ENCODE measurements around the gene KRTAP23-1.
A peak's percentile ranks its signal among the peaks of the same experiment; 100 is the strongest.

KRTAP23-1 gene, protein sequence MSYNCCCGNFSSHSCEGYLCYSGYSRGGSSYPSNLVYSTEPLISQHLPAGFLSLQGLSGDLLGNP

GRCh38 chr21:30348506-30348905, at the start of gene KRTAP23-1:
TSS of gene KRTAP23-1 (minus strand) at chr21:30348606. CDS start at chr21:30348606, 0 bp downstream.
- DNase-seq (ENCODE audit: low read depth in 2 of 2): no peak

DNA sequence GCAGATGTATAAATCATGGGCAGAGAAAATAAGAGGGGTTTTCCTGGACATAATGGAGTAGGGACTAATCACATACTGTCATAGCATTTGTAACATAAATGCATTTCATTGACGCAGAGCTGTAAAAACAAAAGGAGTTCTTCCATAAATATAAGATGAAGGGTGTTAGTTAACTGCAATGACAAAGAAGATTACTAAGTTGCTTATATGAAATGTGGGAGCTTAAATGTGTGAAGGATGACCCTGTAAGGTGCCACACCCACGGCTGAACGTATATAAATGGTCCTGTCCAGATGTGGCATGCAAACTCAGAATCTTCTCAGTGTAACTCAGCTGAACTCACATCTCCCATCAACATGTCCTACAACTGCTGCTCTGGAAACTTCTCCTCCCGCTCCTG, 47.3 kb upstream of the KRTAP23-1 start, which contains the start of gene KRTAP13-1:
Gene KRTAP13-1 (plus strand): TSS at position 301 of the 400 bp plus-strand sequence. CDS start 56 bp downstream, at position 357.
- DNase-seq (ENCODE audit: low read depth in 2 of 2): no peak

GRCh38 chr21:30391492-30392025, 43.2 kb upstream of the KRTAP23-1 start:
- no peak for DNase-seq (ENCODE audit: low read depth in 2 of 2)

DNA sequence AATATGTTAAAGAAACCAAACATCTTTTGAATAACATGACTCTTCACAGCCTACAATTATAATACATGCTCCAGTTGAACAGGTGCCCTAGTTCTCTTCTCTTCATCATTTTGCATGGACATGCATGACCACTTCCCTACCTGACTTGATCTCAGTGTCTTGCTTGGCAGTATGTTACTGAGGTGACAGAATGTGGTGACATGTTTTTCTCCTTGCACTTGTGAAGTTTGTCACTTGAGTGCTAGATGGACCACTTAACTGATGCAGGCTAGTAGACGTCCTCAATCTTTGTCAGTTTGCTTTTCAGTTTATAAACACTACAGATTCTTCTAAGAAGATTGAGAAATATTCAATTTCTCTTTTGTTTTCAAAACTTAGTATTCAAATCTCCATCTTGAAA, 33.8 kb upstream of the KRTAP23-1 start:
- no peak for DNase-seq (ENCODE audit: low read depth in 2 of 2)

DNA sequence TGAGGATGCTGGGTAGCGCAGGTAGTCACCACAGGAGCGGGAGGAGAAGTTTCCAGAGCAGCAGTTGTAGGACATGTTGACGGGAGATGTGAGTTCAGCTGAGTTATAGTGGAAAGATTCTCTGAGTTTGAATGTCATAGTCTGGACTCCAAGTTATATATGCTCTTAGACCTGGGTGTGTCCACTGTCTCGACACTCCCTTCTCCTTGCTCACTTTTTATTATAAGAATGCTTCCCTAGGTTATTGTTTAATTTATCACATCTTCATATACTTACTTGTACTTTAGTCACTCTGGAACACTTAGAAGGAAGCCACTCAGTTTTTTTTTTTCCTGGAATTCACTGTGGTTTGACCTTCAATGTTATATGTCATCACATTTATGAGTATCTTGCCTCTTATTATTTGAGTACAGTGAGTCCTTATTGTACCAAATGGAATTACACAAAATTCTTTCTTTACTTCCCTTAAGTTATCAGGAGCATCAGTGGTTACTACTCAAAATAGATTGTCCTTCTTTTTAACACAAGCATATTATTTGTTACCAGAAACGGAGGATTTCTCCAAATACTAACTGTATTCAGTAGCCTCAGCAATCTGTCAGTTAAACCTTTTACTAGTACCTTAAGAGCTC, 23.8 kb upstream of the KRTAP23-1 start, which contains the start of gene KRTAP13-2:
Gene KRTAP13-2 (minus strand): TSS at position 133 of the 632 bp plus-strand sequence. CDS start 58 bp downstream, at position 75.
- DNase-seq (ENCODE audit: low read depth in 2 of 2): no peak

DNA sequence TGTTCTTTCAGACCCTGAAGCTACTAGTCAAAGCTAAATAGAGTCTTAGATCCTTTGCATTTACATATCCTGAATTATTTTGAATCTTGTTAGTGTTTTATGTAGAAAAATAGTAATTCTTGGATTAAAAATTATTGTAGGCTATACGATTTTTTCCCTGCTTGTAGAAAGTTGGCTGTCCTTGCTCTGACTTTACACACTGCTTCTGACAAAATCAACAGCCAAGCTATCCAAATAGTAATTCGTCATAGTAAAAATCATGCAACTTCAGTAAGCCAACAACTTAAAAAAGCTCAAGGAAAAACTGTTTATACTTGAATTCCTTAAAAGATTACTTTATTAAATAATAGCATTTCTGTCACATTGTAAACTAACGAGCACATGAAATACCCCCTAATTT, 7.5 kb upstream of the KRTAP23-1 start:
- no peak for DNase-seq (ENCODE audit: low read depth in 2 of 2)

GRCh38 chr21:30354308-30355005, 6.1 kb upstream of the KRTAP23-1 start:
- no peak for DNase-seq (ENCODE audit: low read depth in 2 of 2)

GRCh38 chr21:30351534-30351933, 3.1 kb upstream of the KRTAP23-1 start:
- no peak for DNase-seq (ENCODE audit: low read depth in 2 of 2)

- no peak for DNase-seq (ENCODE audit: low read depth in 2 of 2)
Observed at GRCh38 chr21:30349572-30349971, 1.2 kb upstream of the KRTAP23-1 start.

- no peak for DNase-seq (ENCODE audit: low read depth in 2 of 2)
Observed at GRCh38 chr21:30345014-30345413, 3.4 kb downstream of the KRTAP23-1 start.

DNA sequence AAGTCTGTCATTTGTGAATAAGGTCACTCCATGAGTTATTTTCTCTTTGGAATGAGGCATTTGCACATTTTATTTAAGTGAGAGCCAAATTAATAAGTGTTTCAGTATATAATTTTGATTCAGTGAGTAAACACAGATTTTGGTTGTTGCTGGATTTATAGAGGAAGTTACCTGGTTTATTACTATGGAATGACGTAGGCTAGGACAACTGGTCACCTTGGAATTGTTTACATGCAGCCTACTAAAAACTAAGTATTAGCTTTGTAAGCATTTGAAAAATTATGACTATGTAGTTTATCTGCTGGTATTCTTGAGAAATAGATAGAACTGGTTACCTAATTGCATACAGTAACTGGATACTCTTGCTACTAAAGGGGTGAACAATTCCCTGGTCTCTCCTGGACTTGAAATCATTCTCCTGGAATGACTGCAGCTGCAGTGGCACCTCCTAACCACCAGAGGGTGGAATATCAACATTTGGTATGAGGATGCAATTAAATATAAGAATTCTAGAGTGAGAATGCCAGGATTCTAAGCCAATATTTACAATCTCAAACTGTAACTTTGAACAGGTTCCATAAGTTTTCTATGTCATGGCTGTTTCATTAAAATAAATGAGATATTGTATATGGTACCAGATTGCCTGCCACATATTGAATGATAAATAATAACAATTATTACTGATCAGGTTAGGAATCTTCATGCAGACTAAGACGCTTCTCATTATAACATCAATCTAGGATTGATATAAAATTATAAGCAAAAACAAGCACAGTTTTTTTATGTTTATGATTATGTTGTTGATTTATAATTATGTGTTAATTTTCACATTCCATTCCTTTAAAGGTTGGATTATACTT, 7.5 kb downstream of the KRTAP23-1 start:
- peak in 1 of 2 donors; percentile 9 for DNase-seq (ENCODE audit: low read depth in 2 of 2)

DNA sequence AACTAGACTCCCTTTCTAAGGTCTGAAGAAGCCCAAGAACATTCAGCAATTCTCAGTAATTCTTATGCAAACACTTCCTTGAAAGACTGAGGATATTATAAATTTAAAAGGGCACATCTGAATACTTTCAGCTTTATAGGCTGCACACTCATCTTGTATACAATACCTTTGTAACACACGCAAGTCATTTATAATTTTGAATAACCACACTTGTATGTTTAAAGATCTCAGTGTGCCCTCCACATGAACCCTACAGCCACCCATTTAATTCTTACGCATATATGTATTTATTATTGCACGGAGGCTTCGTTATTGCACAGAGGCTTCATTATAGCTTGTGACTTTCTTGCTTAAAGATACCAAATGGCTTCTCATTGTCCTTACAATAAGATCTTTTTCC, 9.7 kb downstream of the KRTAP23-1 start:
- DNase-seq (ENCODE audit: low read depth in 2 of 2): no peak

- no peak for DNase-seq (ENCODE audit: low read depth in 2 of 2)
Observed at GRCh38 chr21:30337772-30338171, 10.6 kb downstream of the KRTAP23-1 start.

GRCh38 chr21:30337276-30337744, 11.1 kb downstream of the KRTAP23-1 start, which contains the start of gene KRTAP27-1:
TSS of gene KRTAP27-1 (minus strand) at chr21:30337694. CDS start at chr21:30337668, 26 bp downstream.
- DNase-seq (ENCODE audit: low read depth in 2 of 2): no peak

DNA sequence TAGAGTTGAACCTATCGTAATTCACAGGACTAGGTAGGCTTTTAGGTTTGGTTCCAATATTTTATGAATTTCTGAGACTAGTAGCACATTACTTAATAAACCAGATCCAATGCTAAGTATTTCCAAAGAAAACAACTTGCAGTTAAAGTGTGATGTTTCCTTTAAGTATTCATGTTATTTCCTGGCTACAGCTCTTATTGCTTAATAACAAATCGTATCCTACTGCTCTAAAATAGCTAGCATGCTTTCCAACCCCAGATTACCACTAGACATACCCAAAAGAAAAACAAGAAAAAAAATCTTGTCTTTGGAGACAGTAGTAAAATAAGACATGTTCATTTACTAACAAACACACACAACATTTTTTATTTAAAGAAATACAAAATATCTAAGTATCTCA, 11.8 kb downstream of the KRTAP23-1 start:
- DNase-seq (ENCODE audit: low read depth in 2 of 2): no peak

DNA sequence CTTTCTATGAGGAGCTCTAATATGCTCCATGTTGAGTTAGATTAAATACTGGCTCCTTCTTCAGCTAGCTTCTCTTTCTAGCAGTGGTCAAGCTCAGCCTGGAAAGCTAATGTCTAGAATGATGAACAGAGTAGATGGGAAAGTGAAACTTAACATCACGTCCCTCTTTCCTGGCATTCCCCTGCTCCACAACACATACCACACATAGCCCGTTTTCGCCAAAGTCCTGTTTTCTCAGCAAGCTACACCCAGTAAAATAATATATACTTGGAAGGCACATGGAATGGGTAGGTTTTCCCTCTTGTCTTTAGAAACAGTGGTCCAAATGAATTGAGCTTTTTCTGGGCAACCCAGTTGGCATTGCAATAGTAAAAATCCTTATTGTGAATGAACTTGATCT, 14.7 kb downstream of the KRTAP23-1 start:
- DNase-seq (ENCODE audit: low read depth in 2 of 2): no peak

GRCh38 chr21:30332681-30333080, 15.7 kb downstream of the KRTAP23-1 start:
- DNase-seq (ENCODE audit: low read depth in 2 of 2): no peak

GRCh38 chr21:30329203-30329875, 19.1 kb downstream of the KRTAP23-1 start:
- no peak for DNase-seq (ENCODE audit: low read depth in 2 of 2)

GRCh38 chr21:30326390-30326789, 22.0 kb downstream of the KRTAP23-1 start:
- no peak for DNase-seq (ENCODE audit: low read depth in 2 of 2)

GRCh38 chr21:30320215-30320614, 28.2 kb downstream of the KRTAP23-1 start, which contains the start of gene KRTAP26-1:
TSS of gene KRTAP26-1 (minus strand) at chr21:30320315. CDS start at chr21:30320035, 280 bp downstream.
- DNase-seq (ENCODE audit: low read depth in 2 of 2): no peak

- no peak for DNase-seq (ENCODE audit: low read depth in 2 of 2)
Observed at GRCh38 chr21:30315701-30316100, 32.7 kb downstream of the KRTAP23-1 start.

All from stimulated activated CD4-positive, alpha-beta T cell treated with anti-CD3 and anti-CD28 coated beads, Interleukin-1b, Interleukin-23, amount 100 ng/mL, for 1 hour (primary cell).